GM23338 (cell line): Measurements from ENCODE around the gene TXNDC17. TPM values are rescaled to one million over a fixed set of nuclear protein-coding genes. Genes with fewer than 3 reads are reported as not detected.

Experiments
- ATAC-seq: fragments of 200-7000 bp; cut with Tn5 transposase; 3 replicates; pipeline ENCODE4 v1.9.1; 2020
- DNase-seq: peaks from one replicate; pipeline ENCODE4 v3.0.0-alpha.2; 2015; ENCODE audit warnings: low spot score
- H2AFZ ChIP-seq: fragments of 200-600 bp; sonication (generic); 2 replicates; pipeline ENCODE4 v1.8.0; 2016; ENCODE audit warnings: antibody characterized with exemption, mild to moderate bottlenecking, moderate library complexity
- H3F3A ChIP-seq: fragments of 200-600 bp; sonication (generic); replicated peaks from 2 replicates; pipeline ENCODE4 v1.8.0; 2017; ENCODE audit warnings: antibody characterized with exemption, mixed run types, low read depth
- H3K27ac ChIP-seq: fragments of 200-600 bp; sonication (generic); 2 replicates; pipeline ENCODE4 v1.6.1; 2016; ENCODE audit warnings: low read depth
- H3K27me3 ChIP-seq: fragments of 200-600 bp; sonication (generic); 2 replicates; pipeline ENCODE4 v1.8.0; 2016; ENCODE audit warnings: mild to moderate bottlenecking, mixed run types, moderate library complexity; ENCODE audit not compliant: insufficient read depth
- H3K36me3 ChIP-seq: fragments of 200-600 bp; sonication (generic); 2 replicates; pipeline ENCODE4 v1.8.0; 2016; ENCODE audit warnings: mild to moderate bottlenecking; ENCODE audit not compliant: insufficient read depth
- H3K4me1 ChIP-seq: fragments of 200-600 bp; sonication (generic); 2 replicates; pipeline ENCODE4 v1.8.0; 2016; ENCODE audit warnings: mild to moderate bottlenecking, moderate library complexity; ENCODE audit not compliant: insufficient read depth
- H3K4me2 ChIP-seq: fragments of 200-600 bp; sonication (generic); 2 replicates; pipeline ENCODE4 v1.7.1; 2017; ENCODE audit warnings: mixed run types
- H3K4me3 ChIP-seq: fragments of 200-600 bp; sonication (generic); 2 replicates; pipeline ENCODE4 v1.6.1; 2016; ENCODE audit warnings: mixed run types
- H3K79me2 ChIP-seq: fragments of 200-600 bp; sonication (generic); replicated peaks from 2 replicates; pipeline ENCODE4 v1.8.0; 2017; ENCODE audit warnings: mild to moderate bottlenecking; ENCODE audit not compliant: insufficient read depth
- H3K9me2 ChIP-seq: fragments of 200-600 bp; sonication (generic); 2 replicates; pipeline ENCODE4 v1.8.0; 2017; ENCODE audit not compliant: insufficient read depth
- H4K20me1 ChIP-seq: fragments of 200-600 bp; sonication (generic); replicated peaks from 2 replicates; pipeline ENCODE4 v1.8.0; 2017; ENCODE audit warnings: mild to moderate bottlenecking; ENCODE audit not compliant: insufficient read depth
- H3K27ac Mint-ChIP-seq: 2 replicates; pipeline ENCODE4 v1.8.0; 2020; ENCODE audit warnings: inconsistent platforms, mild to moderate bottlenecking, moderate library complexity, mixed read lengths
- H3K27me3 Mint-ChIP-seq: 3 replicates; pipeline ENCODE4 v1.8.0; 2022; ENCODE audit warnings: low read depth, mild to moderate bottlenecking, moderate library complexity, mixed read lengths, inconsistent platforms; ENCODE audit not compliant: insufficient read depth, poor library complexity
- H3K36me3 Mint-ChIP-seq: 3 replicates; pipeline ENCODE4 v1.8.0; 2021; ENCODE audit warnings: low read depth, mild to moderate bottlenecking, inconsistent platforms, moderate library complexity, mixed read lengths
- H3K4me1 Mint-ChIP-seq: 3 replicates; pipeline ENCODE4 v1.8.0; 2020; ENCODE audit warnings: mild to moderate bottlenecking, inconsistent platforms, mixed read lengths
- H3K4me3 Mint-ChIP-seq: 3 replicates; pipeline ENCODE4 v1.8.0; 2021; ENCODE audit warnings: moderate library complexity, mild to moderate bottlenecking, inconsistent platforms, mixed read lengths
- H3K9me3 Mint-ChIP-seq: 3 replicates; pipeline ENCODE4 v1.8.0; 2020; ENCODE audit warnings: moderate library complexity, mild to moderate bottlenecking, inconsistent platforms, mixed read lengths
- CREB1 ChIP-seq: fragments of 250-450 bp; sonication (Bioruptor Pico); IDR thresholded peaks from 2 replicates; pipeline ENCODE4 v1.5.0; 2020; ENCODE audit warnings: low read depth, mild to moderate bottlenecking, moderate library complexity
- EZH2 ChIP-seq: fragments of 200-600 bp; sonication (generic); IDR thresholded peaks from one replicate; pipeline ENCODE4 v1.8.0; 2017; ENCODE audit warnings: antibody characterized with exemption, mild to moderate bottlenecking, low read depth; ENCODE audit not compliant: unreplicated experiment
- EZH2phosphoT487 ChIP-seq: fragments of 200-600 bp; sonication (generic); IDR thresholded peaks from one replicate; pipeline ENCODE4 v1.8.1; 2018; ENCODE audit warnings: antibody characterized with exemption; ENCODE audit not compliant: unreplicated experiment
- JUNB ChIP-seq: IDR thresholded peaks from one replicate; pipeline ENCODE4 v1.6.1; 2016; ENCODE audit warnings: antibody characterized with exemption; ENCODE audit not compliant: unreplicated experiment
- NANOG ChIP-seq: IDR thresholded peaks from 2 replicates; pipeline ENCODE4 v1.6.1; 2016; ENCODE audit warnings: antibody characterized with exemption, borderline replicate concordance
- REST ChIP-seq: IDR thresholded peaks from one replicate; pipeline ENCODE4 v1.6.1; 2018; ENCODE audit warnings: antibody characterized with exemption; ENCODE audit not compliant: unreplicated experiment
- STAT1 ChIP-seq: IDR thresholded peaks from one replicate; pipeline ENCODE4 v1.6.1; 2016; ENCODE audit warnings: antibody characterized with exemption; ENCODE audit not compliant: unreplicated experiment
- ZNF114 ChIP-seq: fragments of 250-450 bp; sonication (Bioruptor Pico); IDR thresholded peaks from 2 replicates; pipeline ENCODE4 v1.5.0; 2020; ENCODE audit warnings: mild to moderate bottlenecking, moderate library complexity
- ZNF462 ChIP-seq: fragments of 250-450 bp; sonication (Bioruptor Pico); IDR thresholded peaks from 2 replicates; pipeline ENCODE4 v1.5.0; 2020; ENCODE audit warnings: mild to moderate bottlenecking, moderate library complexity
- polyA plus RNA-seq: library from polyadenylated mRNA; unstranded; fragments of >200 nt; fragmentation: Nextera tagmentation; extraction: Ambion mirVana; gene quantifications from 2 replicates; pipeline ENCODE4 v1.2.1, GENCODE V29; 2016
- total RNA-seq: library from RNA; depleted of rRNA; stranded (reverse); fragments of >200 nt; shearing (Covaris generic); gene quantifications from 2 replicates; pipeline ENCODE4 v1.2.3, GENCODE V29; 2014
- TF ChIP-seq, protein P1 (sequence below), 2 experiments: fragments of 200-600 bp in 1 of 2; sonication (generic) in 1 of 2; conservative IDR thresholded peaks; 2 replicates each; pipeline versions ENCODE4 v1.5.1 to v1.6.1; 2016 to 2017; ENCODE audit warnings: antibody characterized with exemption in 2 of 2, low read depth in 2 of 2, mild to moderate bottlenecking in 2 of 2, moderate library complexity in 1 of 2

The TXNDC17 gene
- total and polyA plus RNA-seq, 2 experiments from 2014 or later, result 202 to 887 TPM

- Histone ChIP-seq H3K79me2 (no peaks in the 10 kb centered on the region), H3K4me2 (no peak overlapping the region), H3K4me1 (no peaks in the 10 kb centered on the region; the same call in 1 of the 2 replicates), H3K36me3 (no peaks in the 10 kb centered on the region), H3F3A (no peaks in the 10 kb centered on the region), H3K27me3 (no peaks in the 10 kb centered on the region), H2AFZ (no peak overlapping the region), H3K4me3 (no peak overlapping the region), H4K20me1 (no peaks in the 10 kb centered on the region), H3K9me2 (no peaks in the 10 kb centered on the region), H3K27ac (no peak overlapping the region)
- Mint-ChIP-seq H3K36me3 (no peaks in the 10 kb centered on the region), H3K27ac (no peak overlapping the region), H3K4me1 (peaks cover 2% of the 10 kb centered on the region; the same call in 1 of the 3 replicates), H3K4me3 (no peak overlapping the region), H3K27me3 (no peaks in the 10 kb centered on the region), H3K9me3 (no peaks in the 10 kb centered on the region; the same call in 2 of the 3 replicates)
- DNase-seq (no peak), ATAC-seq (no peak)
- TF ChIP-seq REST (no peak), EZH2 (no peak), NANOG (no peak), STAT1 (no peak)
Observed at GRCh38 chr17:6677946-6678345, 37.1 kb downstream of the TXNDC17 start.

DNA sequence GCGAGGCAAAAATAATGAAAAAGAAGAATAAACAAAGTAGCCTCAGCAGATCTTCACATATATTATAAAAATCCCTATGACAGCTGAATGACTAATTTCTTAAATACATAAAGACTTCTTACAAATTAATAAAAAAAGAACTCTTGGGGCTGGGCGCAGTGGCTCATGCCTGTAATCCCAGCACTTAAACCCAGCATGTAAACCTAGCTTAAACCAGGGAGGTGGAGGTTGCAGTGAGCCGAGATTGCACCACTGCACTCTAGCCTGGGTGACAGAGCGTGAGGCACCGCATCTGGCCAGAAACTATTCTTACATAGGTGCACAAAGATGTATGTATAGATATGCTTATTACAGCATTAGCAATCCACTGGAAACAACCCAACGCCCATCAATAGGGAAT, 38.4 kb downstream of the TXNDC17 start:
- peaks cover 2% of the 10 kb centered on the region; the same call in 1 of the 3 replicates for H3K4me1 Mint-ChIP-seq
- no peaks in the 10 kb centered on the region for H3K79me2 ChIP-seq
- H3K27me3 ChIP-seq, result no peaks in the 10 kb centered on the region
- H4K20me1 ChIP-seq, result no peaks in the 10 kb centered on the region
- no peaks in the 10 kb centered on the region for H3K36me3 ChIP-seq
- H3F3A ChIP-seq, result no peaks in the 10 kb centered on the region
- H3K9me2 ChIP-seq, result no peaks in the 10 kb centered on the region
- no peak overlapping the region for H3K27ac ChIP-seq
- H3K9me3 Mint-ChIP-seq, result no peaks in the 10 kb centered on the region; the same call in 2 of the 3 replicates
- no peaks in the 10 kb centered on the region; the same call in 1 of the 2 replicates for H3K4me1 ChIP-seq
- no peak overlapping the region for H3K27ac Mint-ChIP-seq
- no peak overlapping the region for H2AFZ ChIP-seq
- H3K4me3 ChIP-seq, result no peak overlapping the region
- ATAC-seq (no peak), DNase-seq (no peak)
- no peak overlapping the region for H3K4me3 Mint-ChIP-seq
- no peaks in the 10 kb centered on the region for H3K27me3 Mint-ChIP-seq
- no peak overlapping the region for H3K4me2 ChIP-seq
- H3K36me3 Mint-ChIP-seq, result no peaks in the 10 kb centered on the region
- TF ChIP-seq ZNF462 (CRISPR knock-in tag) (no peak), STAT1 (no peak), CREB1 (no peak), JUNB (no peak), ZNF114 (CRISPR knock-in tag) (no peak), NANOG (no peak), EZH2phosphoT487 (no peak)
- TF ChIP-seq, protein P1, sequence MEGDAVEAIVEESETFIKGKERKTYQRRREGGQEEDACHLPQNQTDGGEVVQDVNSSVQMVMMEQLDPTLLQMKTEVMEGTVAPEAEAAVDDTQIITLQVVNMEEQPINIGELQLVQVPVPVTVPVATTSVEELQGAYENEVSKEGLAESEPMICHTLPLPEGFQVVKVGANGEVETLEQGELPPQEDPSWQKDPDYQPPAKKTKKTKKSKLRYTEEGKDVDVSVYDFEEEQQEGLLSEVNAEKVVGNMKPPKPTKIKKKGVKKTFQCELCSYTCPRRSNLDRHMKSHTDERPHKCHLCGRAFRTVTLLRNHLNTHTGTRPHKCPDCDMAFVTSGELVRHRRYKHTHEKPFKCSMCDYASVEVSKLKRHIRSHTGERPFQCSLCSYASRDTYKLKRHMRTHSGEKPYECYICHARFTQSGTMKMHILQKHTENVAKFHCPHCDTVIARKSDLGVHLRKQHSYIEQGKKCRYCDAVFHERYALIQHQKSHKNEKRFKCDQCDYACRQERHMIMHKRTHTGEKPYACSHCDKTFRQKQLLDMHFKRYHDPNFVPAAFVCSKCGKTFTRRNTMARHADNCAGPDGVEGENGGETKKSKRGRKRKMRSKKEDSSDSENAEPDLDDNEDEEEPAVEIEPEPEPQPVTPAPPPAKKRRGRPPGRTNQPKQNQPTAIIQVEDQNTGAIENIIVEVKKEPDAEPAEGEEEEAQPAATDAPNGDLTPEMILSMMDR (conservative IDR thresholded peaks at IDR 0.05; ENCODE audit: low read depth in 2 of 2), result no peak
